ENCODE measurements around the gene REC8.
"Not testable (repeated sequence)": the region's sequence is repeated elsewhere in the genome, so short reads cannot be mapped to it uniquely, and the experiment has no call there.

Gene REC8

DNA sequence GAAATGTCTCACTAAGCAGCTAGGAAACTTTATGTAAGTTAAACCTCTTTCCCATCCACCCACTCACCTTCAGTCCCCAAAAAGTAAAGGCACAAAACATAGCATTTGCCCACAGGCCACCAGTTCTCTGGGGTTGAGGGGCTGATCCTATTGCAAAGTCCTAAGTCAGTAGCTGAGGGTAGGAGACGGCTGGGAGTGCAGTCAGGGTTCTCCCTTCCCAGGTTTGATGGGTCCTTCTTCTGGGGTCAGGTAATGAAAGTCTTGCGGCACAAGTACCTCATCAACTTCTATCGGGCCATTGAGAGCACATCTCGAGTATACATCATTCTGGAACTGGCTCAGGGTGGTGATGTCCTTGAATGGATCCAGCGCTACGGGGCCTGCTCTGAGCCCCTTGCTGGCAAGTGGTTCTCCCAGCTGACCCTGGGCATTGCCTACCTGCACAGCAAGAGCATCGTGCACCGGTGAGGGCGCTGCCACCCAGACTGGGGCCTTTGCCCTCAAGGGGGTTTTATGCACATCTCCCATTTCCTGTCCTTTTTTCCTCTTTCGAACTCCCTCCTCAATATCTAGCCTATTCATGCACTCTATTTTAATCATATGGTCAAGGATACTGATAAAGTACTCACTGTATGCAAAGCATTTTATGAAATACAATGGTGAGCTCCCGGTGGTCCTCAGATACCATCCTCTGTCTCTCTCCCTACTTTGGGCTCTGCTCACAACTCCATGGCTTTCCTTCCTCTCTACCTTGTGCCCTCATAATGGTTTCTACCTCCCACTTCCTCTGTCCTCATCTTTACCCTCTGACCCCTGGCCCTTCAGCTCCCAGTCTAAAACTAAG lies 34.6 kb downstream of the REC8 start:
- no peak for DNase-seq

DNA sequence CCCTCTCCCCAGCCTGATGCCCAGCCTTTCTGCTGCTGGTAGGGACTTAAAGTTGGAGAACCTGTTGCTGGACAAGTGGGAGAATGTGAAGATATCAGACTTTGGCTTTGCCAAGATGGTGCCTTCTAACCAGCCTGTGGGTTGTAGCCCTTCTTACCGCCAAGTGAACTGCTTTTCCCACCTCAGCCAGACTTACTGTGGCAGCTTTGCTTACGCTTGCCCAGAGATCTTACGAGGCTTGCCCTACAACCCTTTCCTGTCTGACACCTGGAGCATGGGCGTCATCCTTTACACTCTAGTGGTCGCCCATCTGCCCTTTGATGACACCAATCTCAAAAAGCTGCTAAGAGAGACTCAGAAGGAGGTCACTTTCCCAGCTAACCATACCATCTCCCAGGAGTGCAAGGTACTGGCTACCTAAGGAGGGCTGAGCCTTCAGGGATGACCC lies 35.2 kb downstream of the REC8 start:
- no peak for DNase-seq

DNA sequence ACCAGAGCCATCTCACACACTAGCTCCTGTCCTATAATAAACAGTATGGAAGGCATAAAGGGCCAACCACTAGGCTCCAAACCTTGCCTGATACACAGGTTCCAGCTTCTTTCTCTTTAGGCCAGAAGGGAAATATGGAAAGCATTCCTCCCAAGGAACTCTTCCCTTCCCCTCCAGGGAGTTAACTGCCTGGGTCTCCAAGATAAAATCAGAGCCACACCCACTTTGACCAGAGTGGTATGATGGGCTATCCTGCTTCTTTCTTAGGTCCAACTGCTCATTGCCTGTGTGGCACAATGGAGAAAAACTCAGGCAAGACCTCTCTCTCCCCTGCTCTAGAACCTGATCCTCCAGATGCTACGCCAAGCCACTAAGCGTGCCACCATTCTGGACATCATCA lies 35.7 kb downstream of the REC8 start:
- DNase-seq = no peak

DNA sequence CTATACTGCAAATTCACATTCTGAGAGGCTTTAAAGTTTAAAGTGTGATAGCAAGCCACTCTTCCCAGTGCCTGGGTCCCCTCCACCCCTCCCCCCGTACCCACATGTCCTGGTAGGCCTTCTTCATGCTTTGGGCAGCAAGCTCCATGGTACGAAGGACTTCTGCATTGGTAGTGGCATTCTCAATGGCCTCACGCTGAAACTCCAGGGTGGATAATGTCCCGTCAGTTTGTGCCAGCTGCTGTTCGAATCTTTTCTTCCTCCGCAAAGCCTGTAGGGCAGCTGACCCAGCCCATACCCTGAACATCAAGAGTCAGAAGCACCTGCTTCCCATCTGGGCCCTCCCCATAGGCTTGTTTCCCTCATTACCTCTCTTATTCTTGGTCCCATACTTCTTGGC lies 39.4 kb downstream of the REC8 start:
- no peak for DNase-seq

DNA sequence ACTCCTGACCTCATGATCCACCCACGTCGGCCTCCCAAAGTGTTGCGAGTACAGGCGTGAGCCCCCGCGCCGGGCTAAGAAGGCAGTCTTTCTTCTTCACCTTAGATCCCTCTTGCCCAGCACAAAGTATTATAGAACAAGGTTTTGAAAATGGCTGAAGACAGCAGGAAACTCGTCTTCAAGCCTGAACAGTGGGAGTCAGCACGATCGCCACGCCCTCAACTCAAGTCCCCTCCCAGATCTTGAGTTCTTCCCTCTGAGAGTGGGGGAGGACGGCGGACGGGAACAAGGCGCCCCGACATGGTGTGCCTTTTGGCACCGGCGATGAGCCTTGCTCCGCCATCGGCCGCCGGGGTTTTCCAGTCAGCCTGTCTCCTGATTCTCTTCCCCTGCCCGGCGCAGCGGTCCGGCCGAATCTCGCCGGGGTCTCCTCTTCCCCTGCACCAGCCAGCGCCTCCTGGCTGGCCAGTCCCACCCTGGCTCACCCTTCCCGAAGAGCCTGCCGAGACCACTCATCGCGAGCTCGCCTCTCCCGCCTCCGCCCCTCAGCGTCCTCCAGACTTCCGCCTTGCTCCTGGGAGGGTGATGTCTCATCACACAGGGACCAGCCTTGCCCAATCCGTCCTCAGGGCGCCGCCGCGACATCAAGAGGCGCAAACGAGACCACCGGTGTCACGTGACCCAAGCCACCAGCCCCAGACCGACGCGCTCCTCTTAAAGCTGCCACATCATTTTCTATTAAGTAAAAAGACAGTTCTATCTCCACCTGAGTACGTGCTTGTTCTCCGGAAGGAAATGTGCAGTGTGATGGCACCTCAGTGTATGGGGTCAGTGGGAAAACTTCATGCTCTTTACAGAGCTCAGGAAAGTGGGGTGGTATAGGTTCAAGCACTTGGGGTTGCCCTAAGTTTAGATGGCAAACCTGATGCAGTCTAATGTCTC lies 41.3 kb downstream of the REC8 start, which contains the start of gene CHMP4A:
Gene CHMP4A, minus strand, starts transcription at position 565 of the 942 bp plus-strand sequence. Its CDS starts 49 bp downstream, at position 516.
- peak; percentile 96 for DNase-seq

DNA sequence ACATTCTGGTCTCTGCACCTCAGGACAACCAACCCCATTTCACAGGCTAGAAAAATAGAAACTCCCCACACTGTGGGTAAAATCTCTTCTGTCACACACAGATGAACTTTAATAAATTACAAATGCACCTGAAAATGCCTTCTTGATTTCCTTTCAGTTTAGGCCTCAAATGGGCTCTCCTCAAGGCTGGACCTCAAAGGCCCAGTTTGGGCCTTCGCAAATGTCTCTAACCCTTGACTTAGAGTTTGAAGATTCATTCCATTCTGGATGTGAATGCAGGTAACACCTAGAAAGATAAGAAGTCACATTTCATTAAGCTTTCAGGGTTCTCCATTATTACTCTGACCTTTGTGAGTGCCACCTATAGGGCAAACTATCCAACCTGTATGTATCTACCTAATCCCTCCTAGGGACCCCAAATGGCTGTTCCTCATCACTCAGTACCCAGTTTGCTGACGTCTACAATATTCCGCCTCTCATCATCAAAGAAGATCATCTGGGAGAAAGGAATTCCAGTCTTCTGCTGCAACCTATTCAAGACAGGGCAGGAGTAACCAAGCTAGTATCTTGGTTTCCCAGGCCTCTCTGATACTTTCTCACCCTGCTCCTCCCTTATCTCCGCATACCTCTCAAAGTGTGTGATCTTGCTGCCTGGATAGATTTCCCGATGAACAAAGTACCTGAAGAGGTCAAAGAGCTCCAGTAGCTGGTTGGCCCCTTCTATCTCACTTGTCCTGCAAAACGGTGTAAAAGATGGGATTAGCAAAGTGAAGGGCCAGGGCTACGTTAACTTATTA lies 42.2 kb downstream of the REC8 start:
- DNase-seq = no peak

DNA sequence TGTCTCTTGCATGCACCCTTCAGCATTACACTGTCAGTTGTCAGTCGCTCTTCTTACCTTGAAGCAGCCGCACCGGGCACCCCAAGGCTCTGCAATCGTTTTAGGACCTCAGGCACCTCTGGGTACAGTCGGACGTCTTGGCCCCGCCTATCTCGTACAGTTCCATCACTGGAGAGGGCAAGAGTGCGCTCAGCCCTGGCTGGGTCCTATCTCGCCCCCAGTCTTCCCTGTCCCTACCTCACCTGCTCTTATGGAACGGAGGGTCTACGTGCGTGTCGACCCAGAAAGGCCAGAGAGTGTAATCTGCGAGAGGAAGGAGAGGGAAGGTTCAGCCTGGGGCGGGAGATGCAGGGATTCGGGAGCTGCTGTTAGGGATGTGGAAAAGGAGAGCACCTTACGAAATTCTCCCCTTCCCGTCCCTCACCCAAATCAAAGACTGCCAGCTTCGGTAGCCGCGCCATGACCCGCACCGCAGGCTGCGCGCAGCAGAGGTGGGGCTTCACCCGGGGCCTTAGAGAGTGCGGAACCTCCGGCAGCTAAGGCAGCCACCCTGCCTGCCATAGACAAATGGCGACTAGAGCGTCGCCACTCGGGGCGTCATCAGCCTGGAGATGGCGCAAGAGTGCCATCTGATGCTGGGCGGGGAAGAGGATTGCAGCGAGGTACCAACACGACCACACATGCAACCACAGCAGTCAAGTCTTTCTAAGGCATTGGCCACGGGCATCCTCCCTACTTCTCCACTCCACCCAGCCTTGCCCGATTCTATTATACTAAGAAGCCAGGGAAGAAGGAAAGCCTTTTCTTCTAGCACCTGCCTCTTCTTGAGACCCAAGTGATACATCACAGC lies 43.8 kb downstream of the REC8 start, which contains the start of gene MDP1:
Gene MDP1, minus strand, starts transcription at position 572 of the 850 bp plus-strand sequence. Its CDS starts 111 bp downstream, at position 461.
- DNase-seq = peak; percentile 83

DNA sequence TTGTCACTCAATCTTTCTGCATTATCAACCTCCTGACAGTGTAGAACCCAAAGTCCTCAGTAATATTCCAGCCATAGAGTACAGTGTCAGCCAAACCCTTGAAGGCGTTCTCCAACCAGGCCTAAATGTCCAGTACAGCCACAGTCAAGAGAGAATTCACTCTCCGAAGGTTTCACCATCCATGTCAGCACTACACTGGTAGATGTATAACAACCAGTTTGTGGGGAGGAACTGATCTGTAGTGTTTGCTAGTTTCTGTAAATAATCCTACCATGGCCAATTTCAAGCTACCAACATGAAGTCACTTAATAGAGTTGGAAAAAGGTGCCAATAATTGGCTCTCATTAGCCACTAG lies 44.4 kb downstream of the REC8 start:
- no peak for DNase-seq

DNA sequence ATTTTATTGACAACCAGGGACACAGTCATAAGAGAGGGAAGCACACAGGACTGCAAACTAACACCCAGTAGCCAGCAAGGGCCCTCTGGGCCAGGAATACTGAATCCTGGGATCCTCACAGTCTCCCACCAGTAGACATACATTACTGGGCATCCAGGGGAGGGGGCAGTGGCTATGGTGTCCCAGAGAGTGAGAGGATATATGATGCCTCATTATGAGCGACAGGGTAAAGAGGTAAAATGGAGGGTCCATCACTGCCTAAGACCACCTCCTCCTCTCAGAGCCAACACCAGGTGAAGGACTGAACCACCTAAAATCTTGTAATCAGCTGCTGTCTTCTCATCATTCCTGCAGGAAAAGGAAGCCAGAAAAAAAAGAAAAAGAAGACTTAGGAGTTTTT lies 45.0 kb downstream of the REC8 start:
- DNase-seq = not testable (repeated sequence)

DNA sequence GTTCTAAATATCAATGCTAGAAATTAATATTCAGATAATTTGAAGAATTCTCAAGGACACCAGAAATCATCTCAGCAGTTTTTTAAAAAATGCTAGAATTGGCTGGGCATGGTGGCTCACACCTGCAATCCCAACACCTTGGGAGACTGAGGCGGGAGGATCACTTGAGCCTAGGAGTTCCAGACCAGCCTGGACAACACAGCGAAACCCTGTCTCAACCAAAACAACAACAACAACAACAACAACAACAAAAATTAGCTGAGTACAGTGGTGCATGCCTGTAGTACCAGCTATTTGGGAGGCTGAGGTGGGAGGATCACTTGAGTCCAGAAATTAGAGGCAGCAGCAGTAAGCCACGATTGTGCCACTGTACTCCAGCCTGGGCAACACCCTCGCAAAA lies 47.2 kb downstream of the REC8 start:
- no peak for DNase-seq

DNA sequence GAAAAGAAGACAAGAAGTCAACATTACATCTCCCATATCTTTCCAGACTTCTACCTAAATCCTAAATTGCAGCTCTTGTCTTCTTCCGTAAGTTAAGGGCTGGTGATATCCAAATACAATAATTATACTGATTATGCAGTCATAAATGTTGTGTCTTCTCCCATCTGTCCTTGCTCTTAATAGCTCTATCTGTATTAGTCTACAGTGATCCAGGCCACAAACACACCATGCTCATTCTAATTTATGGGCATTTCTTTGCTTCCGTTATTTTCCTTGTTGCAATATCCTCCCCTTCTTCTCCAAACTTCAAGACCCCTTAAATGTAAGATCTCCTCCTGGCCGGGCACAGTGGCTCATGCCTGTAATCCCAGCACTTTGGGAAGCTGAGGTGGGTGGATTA lies 47.6 kb downstream of the REC8 start:
- DNase-seq = no peak

DNA sequence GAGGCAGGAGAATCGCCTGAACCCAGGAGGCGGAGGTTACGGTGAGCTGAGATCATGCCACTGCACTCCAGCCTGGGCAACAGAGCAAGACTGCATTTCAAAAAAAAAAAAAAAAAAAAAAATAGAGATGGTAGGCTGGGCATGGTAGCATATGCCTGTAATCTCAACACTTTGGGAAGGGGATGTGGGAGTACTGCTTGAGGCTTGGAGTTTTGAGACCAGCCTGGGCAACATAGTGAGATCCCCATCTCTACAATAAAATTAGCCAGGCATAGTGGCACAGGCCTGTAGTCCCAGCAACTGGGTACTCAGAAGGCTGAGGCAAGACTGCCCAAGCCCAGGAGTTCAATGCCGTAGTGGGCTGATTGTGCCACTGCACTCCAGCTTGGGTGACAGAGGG lies 51.1 kb downstream of the REC8 start:
- not testable (repeated sequence) for DNase-seq

DNA sequence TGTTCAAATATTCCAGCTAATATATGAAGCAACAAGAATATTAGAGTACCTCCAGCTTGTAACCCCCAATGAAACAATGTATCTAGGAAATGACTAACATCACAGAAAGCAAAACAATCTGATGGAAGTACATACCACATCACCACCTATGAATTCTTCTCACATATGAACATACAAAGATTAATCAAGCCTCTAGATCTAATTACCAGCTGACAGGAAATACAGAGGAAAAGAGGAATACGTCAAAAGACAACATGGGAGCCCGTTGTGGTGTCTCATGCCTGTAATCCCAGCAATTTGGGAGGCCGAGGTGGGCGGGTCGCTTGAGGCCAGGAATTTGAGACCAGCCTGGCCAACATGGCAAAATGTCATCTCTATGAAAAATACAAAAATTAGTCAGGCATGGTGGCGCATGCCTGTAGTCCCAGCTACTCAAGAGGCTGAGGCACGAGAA lies 52.8 kb downstream of the REC8 start:
- no peak for DNase-seq

DNA sequence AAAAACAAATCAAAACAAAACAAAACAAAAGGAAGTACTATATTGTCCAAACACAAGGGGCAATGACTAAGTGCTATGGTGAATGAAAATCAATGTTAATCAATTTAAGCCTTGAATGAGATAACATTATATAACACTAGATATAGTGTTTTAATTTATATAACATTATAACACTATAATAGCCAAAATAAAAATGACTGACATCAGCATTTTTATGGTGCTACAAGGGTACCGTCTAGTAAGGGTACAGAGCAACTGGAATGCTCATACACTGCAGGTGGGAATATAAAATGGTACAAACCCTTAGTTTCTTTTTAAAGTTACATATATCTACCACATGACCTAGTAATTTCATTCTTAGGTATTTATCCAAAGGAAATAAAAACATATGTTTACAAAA lies 54.6 kb downstream of the REC8 start:
- DNase-seq = no peak

DNA sequence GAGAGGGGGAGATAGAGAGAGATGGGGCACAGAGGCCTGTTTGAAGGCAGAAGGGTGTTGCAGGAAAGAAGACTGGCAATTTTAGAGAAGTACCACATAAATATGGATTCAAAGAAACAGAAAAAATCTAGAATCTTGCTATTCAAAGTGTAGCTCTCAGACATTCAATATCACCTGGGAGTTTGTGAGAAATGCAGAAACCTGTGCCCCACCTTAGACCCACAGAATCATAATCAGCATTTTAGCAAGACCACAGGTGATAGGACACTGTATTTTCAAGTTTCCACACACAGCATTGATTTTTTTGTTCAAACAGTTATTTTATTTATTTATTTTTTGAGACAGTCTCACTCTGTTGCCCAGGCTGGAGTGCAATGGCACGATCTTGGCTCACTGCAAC lies 57.0 kb downstream of the REC8 start:
- DNase-seq = no peak

All from activated gamma-delta T cell treated with Interleukin-2 at 50 U/mL for 16 hours (primary cell).